Smooth muscle cell of the brain vasculature (primary cell): ENCODE data around the gene COX7A2.
A peak's percentile ranks its signal among the peaks of the same experiment; 100 is the strongest.

Experiments
- DNase-seq: peaks from one replicate; pipeline ENCODE4 v3.0.0-alpha.2; 2012; ENCODE audit warnings: low read depth, low spot score

The COX7A2 gene

GRCh38 chr6:75220357-75220756, 23.2 kb downstream of the COX7A2 start:
- DNase-seq: no peak

GRCh38 chr6:75219263-75219662, 24.3 kb downstream of the COX7A2 start:
- DNase-seq: no peak

- DNase-seq: no peak
Observed at GRCh38 chr6:75217193-75217592, 26.4 kb downstream of the COX7A2 start.

GRCh38 chr6:75215291-75215690, 28.3 kb downstream of the COX7A2 start:
- no peak for DNase-seq

- DNase-seq: no peak
Observed at GRCh38 chr6:75213732-75214131, 29.9 kb downstream of the COX7A2 start.

DNA sequence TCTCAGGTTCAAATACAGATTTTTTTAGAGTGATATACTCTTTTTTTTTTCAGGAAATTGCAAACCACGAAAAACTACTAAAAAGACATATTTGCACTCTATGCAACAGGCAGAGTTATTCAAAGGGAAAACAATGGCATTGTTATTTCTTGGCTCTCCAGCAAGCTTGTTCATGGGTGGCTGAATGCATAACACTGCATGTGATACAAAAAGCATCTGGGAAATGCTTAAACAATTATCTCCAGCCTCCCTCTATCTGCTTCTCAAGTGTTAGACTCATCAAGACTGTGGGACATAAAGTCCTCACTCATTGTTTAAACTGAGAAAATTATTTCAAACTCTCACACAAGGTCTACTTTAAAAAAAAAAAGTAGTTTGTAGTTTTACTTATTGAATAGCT, 30.5 kb downstream of the COX7A2 start:
- no peak for DNase-seq

DNA sequence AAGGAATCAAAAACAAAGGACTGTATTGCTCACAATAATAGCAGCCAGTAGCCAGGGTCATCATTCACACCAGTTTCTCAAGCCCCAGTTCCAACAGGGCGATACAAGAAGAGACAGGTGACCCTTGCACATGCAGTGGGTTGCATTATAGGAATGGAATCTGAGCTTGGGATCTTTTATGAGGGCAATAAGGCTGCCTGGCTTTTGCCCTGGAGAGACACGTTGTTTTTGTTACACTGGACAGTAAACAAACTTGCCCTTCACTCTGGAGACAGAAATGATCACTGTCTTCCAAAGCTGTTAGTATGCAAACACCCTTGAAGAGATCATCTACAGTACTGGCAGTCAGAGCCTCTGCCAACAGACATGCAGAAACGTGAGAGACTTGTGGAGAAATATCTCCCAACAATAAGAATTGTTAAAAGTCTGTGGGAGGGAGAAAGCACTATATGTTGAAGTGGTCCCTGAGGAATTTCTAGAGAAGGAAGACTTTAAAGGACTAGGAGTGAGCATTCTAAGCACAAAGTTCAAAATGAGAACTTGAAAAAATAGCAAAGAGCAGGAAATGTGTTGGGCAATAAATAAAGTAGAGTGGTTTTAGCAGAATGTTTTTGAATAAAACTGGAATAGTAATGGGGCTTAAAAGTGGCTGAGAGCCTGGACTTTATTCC, 31.5 kb downstream of the COX7A2 start:
- DNase-seq: no peak

DNA sequence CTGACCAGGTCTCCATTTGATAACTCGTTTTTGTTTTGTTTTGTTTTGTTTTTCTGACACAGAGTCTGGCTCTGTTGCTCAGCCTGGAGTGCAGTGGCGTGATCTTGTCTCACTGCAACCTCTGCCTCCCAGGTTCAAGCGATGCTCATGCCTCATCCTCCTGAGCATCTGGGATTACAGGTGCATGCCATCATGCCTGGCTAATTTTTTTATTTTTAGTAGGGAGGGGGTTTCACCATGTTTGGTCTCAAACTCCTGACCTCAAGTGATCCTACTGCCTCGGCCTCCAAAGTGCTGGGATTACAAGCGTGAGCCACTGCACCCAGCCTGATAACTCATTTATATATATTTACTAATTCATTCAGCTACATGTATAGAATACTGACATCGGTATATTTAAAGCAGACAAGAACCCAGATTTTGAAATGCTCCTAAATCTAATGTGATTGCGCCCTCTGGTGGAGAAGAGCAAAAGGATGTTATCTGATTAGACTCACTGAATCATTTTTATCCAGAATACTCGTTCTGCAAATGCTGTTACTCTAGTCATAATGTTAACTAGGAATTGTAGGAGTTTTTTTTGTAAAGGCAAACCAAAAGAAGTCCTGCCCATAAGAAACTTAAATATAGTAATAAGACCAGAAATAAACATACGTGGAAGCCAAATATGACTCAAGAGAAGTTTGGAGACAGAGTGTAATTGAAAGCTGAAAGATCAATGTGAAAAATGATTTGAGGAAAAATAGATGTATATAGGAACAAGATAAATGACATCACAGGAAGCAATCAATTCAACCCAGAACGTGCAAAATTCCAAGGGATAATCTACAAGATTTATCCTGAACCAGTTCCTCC, 32.5 kb downstream of the COX7A2 start:
- DNase-seq: no peak

DNA sequence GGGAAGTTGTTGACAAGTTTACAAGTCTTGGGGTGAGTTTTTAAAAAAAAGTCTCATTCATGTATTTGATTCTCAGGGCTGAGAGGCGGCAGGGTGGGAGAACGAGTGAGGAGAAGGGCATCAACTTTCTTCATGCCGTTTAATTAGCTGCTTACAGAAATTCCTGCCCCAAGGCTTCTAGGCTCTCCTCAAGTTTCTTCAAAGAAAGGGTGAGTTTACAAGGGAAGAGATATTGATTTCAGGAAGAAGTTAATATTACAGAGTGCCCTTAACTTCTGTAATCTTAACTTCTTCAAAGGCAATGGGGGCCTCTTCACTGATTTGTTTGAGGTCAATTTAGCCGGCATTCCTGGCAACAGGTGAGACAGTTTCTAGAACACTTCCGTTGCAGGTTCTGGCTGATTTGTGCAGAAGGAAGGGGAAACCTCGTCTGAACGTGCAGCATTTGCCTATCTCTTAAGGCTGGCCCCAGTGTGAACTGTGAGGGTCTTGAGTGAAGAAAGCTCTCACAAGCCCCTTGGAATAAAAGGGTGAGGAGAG, 34.3 kb downstream of the COX7A2 start:
- no peak for DNase-seq

DNA sequence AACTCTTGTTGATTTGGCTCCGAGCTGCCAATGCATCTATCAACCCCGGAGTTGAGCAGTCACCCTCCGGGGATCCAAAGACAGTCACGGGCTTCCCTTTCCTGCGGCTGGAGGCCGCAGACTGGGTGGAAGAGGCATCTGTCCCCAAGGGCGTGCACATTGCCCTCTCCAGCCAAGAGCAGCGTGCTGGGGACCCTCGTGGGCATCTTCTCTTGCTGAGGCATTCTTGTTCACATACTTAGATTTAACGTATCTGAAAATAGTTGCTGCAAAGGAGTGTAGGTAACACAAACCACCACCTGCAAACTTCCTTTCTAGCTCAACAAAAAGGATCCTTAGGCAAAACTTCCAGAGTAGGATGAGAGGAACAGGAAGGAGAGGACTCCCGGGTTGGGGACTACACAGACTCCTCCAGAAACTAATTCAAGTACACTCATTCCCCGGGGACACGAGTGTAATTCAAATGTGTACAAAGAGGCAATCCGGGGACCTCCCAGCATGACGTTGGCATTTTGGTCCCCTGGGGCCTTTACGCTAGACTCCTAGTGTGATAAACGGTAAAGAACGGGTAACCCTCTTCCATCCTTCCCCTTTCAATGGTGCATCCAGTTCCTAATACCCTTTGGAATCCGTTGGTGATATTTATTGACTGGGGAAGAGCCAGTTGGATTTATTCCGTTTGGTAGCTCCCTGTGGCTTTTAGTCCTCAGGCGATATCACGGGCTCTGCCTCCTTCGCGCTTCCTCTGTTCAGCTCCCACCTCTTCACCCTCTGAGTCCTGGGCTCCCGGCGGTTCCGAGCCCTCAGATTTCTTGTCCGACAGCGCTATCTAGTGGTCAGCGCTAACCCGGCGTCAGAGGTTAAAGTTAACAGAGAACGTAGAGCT, 35.1 kb downstream of the COX7A2 start:
- peak; percentile 74 for DNase-seq

DNA sequence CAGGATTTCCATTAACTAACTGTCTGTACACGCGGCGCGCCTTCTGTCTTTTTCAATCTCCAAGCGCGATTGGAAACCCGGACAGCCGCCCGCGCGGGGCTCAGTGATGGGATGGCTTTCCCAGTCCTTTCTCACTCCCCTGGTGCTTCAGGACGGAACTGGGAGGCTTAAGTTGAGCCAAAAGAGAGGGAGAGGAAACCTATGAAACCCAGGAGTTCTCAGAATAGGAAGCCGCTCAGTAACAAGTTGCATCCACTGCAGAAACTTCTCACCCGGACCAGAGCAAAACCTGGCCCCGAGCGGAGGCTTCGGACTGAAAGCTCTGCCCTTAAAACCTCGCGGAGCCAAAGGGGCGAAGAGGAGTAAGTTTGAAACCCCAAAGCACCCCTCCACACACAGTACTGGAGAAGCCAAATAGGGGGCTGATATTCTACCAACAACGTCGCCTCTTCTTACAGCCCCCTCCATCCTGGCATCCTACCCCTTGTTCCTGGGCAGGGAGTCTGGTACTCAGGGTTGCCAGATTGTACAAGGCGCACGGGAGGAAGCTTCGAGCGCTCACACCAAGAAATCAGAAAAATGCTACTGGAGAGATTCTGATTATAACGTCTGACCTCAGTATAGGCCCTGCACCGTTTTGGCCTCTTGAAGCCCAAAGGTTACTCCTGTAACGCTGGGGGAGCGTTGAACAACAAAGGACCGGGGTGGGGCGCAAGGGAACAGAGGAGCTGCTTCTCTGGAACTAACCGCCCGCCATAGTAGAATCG, 36.8 kb downstream of the COX7A2 start:
- DNase-seq: no peak

DNA sequence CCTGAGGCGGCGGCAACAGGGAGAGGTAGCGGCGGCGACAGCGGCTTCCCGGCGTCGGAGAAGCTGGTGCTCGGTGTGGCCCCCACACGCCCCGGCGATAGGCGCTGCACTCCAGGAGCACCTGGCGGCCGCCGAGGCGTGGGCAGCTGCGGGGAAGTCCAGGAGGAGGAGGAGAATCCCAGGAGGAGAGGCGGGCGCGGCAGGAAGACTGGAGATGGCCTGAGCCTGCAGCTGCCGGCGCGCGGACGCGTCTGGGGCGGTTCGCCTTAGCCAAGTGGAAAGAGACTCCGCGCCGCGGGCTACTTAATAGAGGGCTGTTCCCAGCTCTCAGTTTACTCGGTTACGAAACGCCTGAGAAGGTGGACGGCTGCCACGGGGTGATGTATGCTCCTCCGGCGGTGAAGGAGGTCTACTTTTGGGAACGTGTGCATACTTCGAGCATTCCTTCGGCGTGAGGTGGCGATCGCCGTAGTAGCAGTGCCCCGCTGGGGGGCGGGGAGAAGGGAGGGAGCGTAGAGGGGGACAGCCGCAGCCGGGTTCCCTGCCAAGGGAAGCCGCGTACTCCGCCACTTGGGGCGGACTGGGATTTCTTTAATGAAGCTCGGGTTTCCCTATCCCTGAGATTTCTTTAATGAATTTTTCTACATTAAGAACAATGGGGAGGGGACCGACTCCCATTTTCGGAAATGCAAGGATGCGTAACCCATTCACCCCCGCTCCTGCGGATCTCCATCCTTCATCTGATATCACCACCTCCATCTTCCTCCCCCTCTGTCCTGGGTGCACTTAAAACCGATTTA, 37.6 kb downstream of the COX7A2 start, which contains the start of gene COL12A1:
COL12A1 (minus strand) TSS at position 278 of the 800 bp plus-strand sequence. CDS start 3,261 bp downstream, outside the sequence.
- DNase-seq: peak; percentile 86

- DNase-seq: no peak
Observed at GRCh38 chr6:75204959-75205775, 38.4 kb downstream of the COX7A2 start.

DNA sequence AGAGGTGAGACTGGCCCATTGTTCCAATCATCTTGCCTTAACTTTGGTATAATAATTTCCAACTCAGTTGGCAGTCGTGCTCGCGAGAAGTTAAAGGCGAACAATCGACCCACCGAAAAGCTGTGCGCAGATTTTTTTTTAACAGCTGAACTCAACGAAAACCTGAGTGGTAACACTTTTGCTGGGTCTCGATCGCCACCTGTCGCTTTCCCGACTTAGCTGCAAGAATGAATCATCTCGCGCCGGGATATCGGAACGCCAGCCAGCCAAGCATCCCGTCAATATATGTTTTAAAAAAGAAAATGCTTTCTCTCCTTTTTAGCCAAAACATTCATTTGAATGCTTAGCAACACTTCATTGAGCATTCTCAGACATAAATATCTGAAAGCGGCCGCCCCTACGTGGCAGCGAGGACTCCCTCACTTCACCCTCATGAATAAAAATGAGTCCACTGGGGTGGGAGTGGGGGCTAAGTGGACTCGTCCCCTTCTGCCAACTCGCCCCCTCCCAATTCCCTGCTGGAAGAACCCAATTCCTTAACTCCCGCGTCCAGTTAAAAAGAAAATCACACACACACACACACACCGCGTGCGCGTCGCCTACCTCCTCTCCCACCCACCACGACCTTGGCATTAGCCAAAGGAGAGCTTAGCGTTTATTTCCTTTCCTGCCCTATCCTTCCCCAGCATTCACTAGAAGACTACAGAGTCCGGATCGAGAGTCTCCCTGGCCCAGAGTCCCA, 39.2 kb downstream of the COX7A2 start:
- DNase-seq: peak; percentile 82

DNA sequence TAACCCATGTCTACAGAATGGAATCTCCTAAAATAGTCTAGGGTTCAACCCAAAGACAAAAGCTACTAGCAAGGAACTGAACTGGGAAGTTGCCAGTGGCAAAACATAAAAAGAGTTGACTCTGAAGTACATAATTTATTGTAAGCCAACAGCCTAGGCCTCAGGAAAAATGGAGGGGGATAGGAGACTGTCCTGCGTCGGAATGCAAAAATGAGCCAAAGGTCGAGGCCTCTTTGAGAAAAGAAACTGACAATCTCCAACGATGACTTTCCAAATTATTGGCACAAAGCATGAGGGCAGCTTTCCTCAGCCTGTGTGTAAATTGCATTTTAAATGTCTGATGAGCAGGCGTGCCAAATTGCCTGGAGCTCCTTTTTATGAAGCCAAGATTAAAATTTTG, 39.9 kb downstream of the COX7A2 start:
- DNase-seq: no peak

GRCh38 chr6:75202676-75203131, 40.9 kb downstream of the COX7A2 start:
- DNase-seq: no peak

DNA sequence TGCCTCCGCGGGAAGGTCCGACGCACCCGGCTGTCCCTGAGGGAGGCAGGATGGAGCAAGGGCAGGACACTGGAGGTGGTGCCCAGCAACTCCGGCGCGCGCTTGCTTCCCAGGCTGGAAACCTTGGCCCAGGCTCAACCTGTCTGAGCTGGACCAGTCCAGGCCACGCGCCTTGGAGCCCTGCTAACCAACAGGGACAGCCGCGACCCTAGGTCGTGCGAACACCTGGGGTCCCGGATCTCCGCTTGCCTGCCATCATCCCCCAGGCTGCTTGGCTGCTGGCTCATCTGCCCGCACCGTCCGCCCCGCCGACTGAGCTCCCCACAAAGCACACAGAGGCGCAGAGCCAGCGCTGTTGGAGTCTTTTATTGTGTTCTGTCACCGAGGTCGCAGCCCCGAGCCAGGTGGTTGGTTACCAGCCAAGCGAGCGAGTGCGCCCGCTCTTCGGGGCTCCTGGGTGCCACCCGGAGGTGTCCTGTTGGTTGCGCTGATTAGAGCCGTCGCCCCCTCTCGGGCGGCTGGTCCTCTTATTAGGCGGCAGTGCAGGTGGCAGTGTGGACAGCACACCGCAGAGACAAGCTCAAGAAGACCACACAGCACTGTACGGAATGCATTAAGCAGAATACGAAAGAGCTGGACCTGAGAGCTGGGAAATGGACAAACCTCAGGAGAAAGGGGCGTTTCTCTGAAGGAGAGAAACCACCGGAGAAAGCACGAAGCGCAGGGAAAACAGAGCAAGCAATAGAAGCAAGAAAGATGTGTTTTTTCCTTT, 41.5 kb downstream of the COX7A2 start:
- no peak for DNase-seq

GRCh38 chr6:75201021-75201420, 42.6 kb downstream of the COX7A2 start:
- DNase-seq: no peak
